ENCODE data around the gene SETD1B. TPM values are rescaled to one million over a fixed set of nuclear protein-coding genes. Genes with fewer than 3 reads are reported as not detected.
A peak's percentile ranks its signal among the peaks of the same experiment; 100 is the strongest.

SETD1B gene
- total RNA-seq, 4 donors from 2014 or later: 1.3 to 63.6 (median 5.6) TPM

- H3K27me3 ChIP-seq: no peaks in the 10 kb centered on the region
- peak overlapping the region; percentile 42 to 44 for H3K4me3 ChIP-seq
- intact Hi-C loops (cut with DNase I; ENCODE audit: low total_unique reads): loop anchor here (5.0 kb wide), 1 partner anchor 97 kb away; no protein-coding TSS in a partner anchor
- peak; percentile 25 to 54 for TF ChIP-seq POLR2A (IDR thresholded peaks at IDR 0.05)
- TF ChIP-seq CTCF (IDR thresholded peaks at IDR 0.05): peak; percentile 99 to 100 (median 100)
- H3K9me3 ChIP-seq: no peaks in the 10 kb centered on the region
- DNase-seq: peak; percentile 90 to 94
- H3K27ac ChIP-seq: peak overlapping the region; percentile 100
- H3K36me3 ChIP-seq: no peaks in the 10 kb centered on the region
- peaks cover 33 to 47% of the 10 kb centered on the region in 2 donors for H3K4me1 ChIP-seq
Measured at GRCh38 chr12:121793838-121794533, 9.8 kb upstream of the SETD1B start.

DNA sequence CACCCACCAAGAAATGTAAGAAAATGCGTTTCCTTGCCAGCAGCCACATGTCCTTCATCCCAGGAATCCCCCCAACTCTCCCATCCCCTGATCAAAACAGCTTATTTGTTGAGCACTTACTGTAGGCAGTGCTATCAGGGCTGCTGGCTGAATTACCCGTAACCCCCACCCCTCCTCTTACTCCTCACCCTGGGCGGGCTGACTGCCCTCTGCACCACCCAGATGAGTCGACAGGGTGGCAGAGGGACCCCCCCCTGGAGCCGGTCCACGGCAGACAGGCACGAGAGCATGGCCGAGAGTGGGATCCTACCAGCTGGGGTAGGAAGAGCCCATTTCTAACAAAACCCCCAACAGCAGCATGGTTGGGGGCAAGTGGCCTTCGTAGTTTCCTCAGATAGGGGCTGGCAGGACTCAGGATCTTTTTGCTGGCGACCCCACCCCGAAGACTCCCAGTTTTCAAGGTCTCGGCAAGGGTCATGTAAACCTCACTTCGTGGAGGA, 9.2 kb upstream of the SETD1B start:
- peaks cover 33 to 49% of the 10 kb centered on the region in 2 donors for H3K4me1 ChIP-seq
- peak; percentile 56 to 62 for DNase-seq
- intact Hi-C loops (cut with DNase I; ENCODE audit: low total_unique reads): loop anchor here (1.0 to 5.0 kb wide), 2 partner anchors 18 to 97 kb away; no protein-coding TSS in a partner anchor
- peak overlapping the region; percentile 100 for H3K27ac ChIP-seq
- H3K36me3 ChIP-seq: no peaks in the 10 kb centered on the region
- no peaks in the 10 kb centered on the region for H3K27me3 ChIP-seq
- H3K4me3 ChIP-seq: peak overlapping the region; percentile 42 to 44
- TF ChIP-seq CTCF (IDR thresholded peaks at IDR 0.05): no peak
- TF ChIP-seq POLR2A (IDR thresholded peaks at IDR 0.05): no peak
- no peaks in the 10 kb centered on the region for H3K9me3 ChIP-seq

DNA sequence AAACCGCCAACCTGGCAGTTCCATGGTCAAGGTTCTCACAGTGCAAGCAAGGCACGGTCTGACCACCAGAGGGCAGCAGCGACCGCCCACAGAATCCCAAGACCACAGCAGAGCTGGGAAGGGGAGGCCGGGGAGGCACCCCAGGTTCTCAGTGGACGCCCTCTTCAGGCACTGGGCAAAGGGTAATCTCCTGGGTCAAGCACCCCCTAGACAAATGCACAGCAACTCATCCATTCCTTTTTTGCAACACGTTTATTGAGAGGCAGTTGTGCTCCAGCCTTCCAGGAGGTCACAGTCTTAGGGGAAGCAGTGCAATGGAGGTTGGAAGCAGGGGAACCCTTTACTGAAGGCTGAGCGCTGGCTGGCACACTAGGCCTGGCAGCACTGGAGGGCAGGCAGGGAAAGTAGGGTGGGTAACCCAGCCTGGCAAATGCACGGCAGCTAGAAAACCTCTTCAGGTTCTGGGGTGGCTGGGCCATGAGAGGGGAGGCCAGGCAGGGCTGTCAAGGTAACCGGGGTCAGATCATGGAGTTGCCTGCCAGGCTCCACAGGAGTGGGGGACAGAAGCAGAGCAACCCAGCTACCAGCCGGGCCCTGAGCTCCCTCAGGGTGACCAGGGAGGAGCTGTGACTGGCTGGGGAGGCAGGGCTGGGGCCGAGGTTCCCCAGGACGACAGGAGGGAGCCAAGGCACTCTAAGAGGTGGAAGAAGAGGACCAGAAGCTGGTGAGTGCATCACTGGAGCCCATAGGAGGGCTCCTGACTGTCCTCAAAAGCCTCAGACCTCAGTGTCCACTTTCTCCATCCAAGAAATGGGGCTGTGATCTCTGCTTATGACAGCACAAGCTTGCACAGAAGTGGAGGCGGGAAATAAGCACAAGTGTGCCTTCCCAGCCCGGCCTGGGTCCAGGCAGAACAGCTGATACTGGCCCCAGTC, 8.5 kb upstream of the SETD1B start:
- H3K27ac ChIP-seq: peak overlapping the region; percentile 100
- H3K4me1 ChIP-seq: peaks cover 33 to 49% of the 10 kb centered on the region in 2 donors
- intact Hi-C loops (cut with DNase I; ENCODE audit: low total_unique reads): loop anchor here (1.0 kb wide), 1 partner anchor 17 kb away; no protein-coding TSS in a partner anchor
- TF ChIP-seq CTCF (IDR thresholded peaks at IDR 0.05) (peak; percentile 97 to 98 (median 98)), POLR2A (IDR thresholded peaks at IDR 0.05) (no peak)
- DNase-seq: peak; percentile 90 to 92
- no peaks in the 10 kb centered on the region for H3K27me3 ChIP-seq
- no peaks in the 10 kb centered on the region for H3K9me3 ChIP-seq
- peak overlapping the region in 1 of 2 donors; percentile 42 for H3K4me3 ChIP-seq
- no peaks in the 10 kb centered on the region for H3K36me3 ChIP-seq

- peak overlapping the region in 1 of 2 donors; percentile 16 for H3K4me3 ChIP-seq
- H3K27me3 ChIP-seq: no peaks in the 10 kb centered on the region
- DNase-seq: peak; percentile 90 to 91
- intact Hi-C loops (cut with DNase I; ENCODE audit: low total_unique reads): no loop called here
- no peaks in the 10 kb centered on the region for H3K36me3 ChIP-seq
- peaks cover 33 to 49% of the 10 kb centered on the region in 2 donors for H3K4me1 ChIP-seq
- TF ChIP-seq POLR2A (IDR thresholded peaks at IDR 0.05) (peak; percentile 37 to 46), CTCF (IDR thresholded peaks at IDR 0.05) (peak; percentile 47 to 53 (median 51))
- H3K27ac ChIP-seq: peak overlapping the region; percentile 100
- H3K9me3 ChIP-seq: no peaks in the 10 kb centered on the region
Measured at GRCh38 chr12:121796855-121797751, 6.7 kb upstream of the SETD1B start.

Measured in uterus (tissue), 4 donors.